ENCODE data around the gene ACADSB. TPM values are rescaled to one million over a fixed set of nuclear protein-coding genes. Genes with fewer than 3 reads are reported as not detected.
A peak's percentile ranks its signal among the peaks of the same experiment; 100 is the strongest.

ACADSB gene
- total RNA-seq, 1 experiment from 2014 or later: 14.5 TPM

DNA sequence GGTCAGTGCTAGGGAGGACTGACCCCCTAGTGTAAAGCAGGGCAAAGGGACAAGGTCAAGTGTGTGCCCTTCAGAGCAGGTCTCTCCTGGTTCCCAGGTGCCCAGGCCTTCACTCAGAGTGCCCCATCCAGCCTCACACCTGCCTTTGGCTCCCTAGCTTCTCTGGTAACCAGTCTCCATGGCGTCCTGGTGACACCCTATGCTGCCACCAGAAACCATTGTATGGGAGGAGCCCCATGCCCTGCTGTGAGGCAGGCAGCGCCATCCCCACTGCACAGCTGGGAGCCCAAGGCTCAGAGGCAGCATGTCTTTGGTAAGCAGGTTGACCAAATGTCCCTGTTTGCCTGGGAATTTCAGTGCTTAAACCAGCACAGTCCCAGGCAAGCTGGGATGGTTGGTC lies 93.9 kb downstream of the ACADSB start:
- peaks cover 24% of the 10 kb centered on the region for H3K4me1 Mint-ChIP-seq
- ChIA-PET CTCF (interaction anchor here (1.0 to 1.9 kb wide), 4 partner anchors 15 to 59 kb away, joined by 3 to 10 read pairs (median 3); no protein-coding TSS in a partner anchor), POLR2A (no interaction called here)
- DNase-seq (ENCODE audit: low spot score) (no peak), ATAC-seq (peak; percentile 14; the same call in 1 of the 2 replicates)
- H3K27ac Mint-ChIP-seq: no peak overlapping the region
- H3K4me3 Mint-ChIP-seq: no peak overlapping the region
- H3K27me3 Mint-ChIP-seq (ENCODE audit: low read depth): peaks cover 2% of the 10 kb centered on the region; the same call in 1 of the 2 replicates
- no peak for TF ChIP-seq EMX1 (CRISPR knock-in tag; IDR thresholded peaks at IDR 0.05)
- TF ChIP-seq, protein P1, sequence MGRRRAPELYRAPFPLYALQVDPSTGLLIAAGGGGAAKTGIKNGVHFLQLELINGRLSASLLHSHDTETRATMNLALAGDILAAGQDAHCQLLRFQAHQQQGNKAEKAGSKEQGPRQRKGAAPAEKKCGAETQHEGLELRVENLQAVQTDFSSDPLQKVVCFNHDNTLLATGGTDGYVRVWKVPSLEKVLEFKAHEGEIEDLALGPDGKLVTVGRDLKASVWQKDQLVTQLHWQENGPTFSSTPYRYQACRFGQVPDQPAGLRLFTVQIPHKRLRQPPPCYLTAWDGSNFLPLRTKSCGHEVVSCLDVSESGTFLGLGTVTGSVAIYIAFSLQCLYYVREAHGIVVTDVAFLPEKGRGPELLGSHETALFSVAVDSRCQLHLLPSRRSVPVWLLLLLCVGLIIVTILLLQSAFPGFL (CRISPR knock-in tag; IDR thresholded peaks at IDR 0.05; ENCODE audit: borderline replicate concordance): no peak
- TF ChIP-seq ETV6 (CRISPR knock-in tag; IDR thresholded peaks at IDR 0.05): no peak
- TF ChIP-seq ZNF416 (CRISPR knock-in tag; IDR thresholded peaks at IDR 0.05): no peak
- TF ChIP-seq, protein P2, sequence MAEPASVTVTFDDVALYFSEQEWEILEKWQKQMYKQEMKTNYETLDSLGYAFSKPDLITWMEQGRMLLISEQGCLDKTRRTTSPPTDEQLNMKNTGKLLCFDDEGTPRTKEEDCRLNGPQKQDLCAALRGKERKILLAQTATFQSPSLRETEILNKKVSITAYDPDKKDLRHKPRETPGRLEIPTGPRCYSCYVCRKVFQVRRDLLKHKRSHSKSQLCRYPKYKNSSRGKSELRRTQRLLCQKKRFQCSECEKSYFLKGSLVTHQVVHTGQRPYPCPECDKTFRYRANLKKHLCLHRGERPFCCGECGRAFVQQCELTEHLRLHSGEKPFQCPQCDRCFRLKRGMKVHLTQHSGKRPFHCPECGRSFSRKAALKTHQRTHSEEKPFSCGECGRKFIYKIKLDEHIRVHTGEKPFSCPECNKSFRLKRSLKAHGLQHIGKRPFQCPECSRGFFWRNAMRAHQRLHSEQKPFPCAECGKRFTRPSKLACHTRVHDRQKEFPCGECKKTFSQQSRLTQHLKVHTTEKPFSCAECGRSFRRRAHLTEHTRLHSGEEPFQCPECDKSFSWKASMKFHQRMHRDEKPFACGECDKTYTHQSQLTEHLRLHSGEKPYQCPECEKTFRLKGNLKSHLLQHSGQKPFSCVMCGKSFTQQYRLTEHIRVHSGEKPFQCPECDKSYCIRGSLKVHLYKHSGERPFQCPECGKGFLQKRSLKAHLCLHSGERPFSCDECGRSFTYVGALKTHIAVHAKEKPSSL (CRISPR knock-in tag; conservative IDR thresholded peaks at IDR 0.05): no peak
- TF ChIP-seq ZNF423 (CRISPR knock-in tag; IDR thresholded peaks at IDR 0.05): 0 out of 2 replicates have a peak, but pooled peaks have one; percentile 20
- TF ChIP-seq, protein P3, sequence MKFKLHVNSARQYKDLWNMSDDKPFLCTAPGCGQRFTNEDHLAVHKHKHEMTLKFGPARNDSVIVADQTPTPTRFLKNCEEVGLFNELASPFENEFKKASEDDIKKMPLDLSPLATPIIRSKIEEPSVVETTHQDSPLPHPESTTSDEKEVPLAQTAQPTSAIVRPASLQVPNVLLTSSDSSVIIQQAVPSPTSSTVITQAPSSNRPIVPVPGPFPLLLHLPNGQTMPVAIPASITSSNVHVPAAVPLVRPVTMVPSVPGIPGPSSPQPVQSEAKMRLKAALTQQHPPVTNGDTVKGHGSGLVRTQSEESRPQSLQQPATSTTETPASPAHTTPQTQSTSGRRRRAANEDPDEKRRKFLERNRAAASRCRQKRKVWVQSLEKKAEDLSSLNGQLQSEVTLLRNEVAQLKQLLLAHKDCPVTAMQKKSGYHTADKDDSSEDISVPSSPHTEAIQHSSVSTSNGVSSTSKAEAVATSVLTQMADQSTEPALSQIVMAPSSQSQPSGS (CRISPR knock-in tag; IDR thresholded peaks at IDR 0.05; ENCODE audit: borderline replicate concordance, low read depth): no peak
- TF ChIP-seq, protein P4, sequence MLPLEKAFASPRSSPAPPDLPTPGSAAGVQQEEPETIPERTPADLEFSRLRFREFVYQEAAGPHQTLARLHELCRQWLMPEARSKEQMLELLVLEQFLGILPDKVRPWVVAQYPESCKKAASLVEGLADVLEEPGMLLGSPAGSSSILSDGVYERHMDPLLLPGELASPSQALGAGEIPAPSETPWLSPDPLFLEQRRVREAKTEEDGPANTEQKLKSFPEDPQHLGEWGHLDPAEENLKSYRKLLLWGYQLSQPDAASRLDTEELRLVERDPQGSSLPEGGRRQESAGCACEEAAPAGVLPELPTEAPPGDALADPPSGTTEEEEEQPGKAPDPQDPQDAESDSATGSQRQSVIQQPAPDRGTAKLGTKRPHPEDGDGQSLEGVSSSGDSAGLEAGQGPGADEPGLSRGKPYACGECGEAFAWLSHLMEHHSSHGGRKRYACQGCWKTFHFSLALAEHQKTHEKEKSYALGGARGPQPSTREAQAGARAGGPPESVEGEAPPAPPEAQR (CRISPR knock-in tag; IDR thresholded peaks at IDR 0.05): no peak
- TF ChIP-seq, protein P5, sequence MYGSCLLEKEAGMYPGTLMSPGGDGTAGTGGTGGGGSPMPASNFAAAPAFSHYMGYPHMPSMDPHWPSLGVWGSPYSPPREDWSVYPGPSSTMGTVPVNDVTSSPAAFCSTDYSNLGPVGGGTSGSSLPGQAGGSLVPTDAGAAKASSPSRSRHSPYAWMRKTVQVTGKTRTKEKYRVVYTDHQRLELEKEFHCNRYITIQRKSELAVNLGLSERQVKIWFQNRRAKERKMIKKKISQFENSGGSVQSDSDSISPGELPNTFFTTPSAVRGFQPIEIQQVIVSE (CRISPR knock-in tag; IDR thresholded peaks at IDR 0.05; ENCODE audit: borderline replicate concordance): no peak
- TF ChIP-seq, protein P6, sequence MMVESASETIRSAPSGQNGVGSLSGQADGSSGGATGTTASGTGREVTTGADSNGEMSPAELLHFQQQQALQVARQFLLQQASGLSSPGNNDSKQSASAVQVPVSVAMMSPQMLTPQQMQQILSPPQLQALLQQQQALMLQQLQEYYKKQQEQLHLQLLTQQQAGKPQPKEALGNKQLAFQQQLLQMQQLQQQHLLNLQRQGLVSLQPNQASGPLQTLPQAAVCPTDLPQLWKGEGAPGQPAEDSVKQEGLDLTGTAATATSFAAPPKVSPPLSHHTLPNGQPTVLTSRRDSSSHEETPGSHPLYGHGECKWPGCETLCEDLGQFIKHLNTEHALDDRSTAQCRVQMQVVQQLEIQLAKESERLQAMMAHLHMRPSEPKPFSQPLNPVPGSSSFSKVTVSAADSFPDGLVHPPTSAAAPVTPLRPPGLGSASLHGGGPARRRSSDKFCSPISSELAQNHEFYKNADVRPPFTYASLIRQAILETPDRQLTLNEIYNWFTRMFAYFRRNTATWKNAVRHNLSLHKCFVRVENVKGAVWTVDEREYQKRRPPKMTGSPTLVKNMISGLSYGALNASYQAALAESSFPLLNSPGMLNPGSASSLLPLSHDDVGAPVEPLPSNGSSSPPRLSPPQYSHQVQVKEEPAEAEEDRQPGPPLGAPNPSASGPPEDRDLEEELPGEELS (CRISPR knock-in tag; IDR thresholded peaks at IDR 0.05): no peak
- TF ChIP-seq JUN (CRISPR knock-in tag; IDR thresholded peaks at IDR 0.05): no peak
- TF ChIP-seq, protein P7, sequence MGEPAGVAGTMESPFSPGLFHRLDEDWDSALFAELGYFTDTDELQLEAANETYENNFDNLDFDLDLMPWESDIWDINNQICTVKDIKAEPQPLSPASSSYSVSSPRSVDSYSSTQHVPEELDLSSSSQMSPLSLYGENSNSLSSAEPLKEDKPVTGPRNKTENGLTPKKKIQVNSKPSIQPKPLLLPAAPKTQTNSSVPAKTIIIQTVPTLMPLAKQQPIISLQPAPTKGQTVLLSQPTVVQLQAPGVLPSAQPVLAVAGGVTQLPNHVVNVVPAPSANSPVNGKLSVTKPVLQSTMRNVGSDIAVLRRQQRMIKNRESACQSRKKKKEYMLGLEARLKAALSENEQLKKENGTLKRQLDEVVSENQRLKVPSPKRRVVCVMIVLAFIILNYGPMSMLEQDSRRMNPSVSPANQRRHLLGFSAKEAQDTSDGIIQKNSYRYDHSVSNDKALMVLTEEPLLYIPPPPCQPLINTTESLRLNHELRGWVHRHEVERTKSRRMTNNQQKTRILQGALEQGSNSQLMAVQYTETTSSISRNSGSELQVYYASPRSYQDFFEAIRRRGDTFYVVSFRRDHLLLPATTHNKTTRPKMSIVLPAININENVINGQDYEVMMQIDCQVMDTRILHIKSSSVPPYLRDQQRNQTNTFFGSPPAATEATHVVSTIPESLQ (CRISPR knock-in tag; IDR thresholded peaks at IDR 0.05): no peak
- 0 out of 2 replicates have a peak, but pooled peaks have one; percentile 14 for TF ChIP-seq ESRRA (CRISPR knock-in tag; IDR thresholded peaks at IDR 0.05; ENCODE audit: borderline replicate concordance)
- TF ChIP-seq, protein P8, sequence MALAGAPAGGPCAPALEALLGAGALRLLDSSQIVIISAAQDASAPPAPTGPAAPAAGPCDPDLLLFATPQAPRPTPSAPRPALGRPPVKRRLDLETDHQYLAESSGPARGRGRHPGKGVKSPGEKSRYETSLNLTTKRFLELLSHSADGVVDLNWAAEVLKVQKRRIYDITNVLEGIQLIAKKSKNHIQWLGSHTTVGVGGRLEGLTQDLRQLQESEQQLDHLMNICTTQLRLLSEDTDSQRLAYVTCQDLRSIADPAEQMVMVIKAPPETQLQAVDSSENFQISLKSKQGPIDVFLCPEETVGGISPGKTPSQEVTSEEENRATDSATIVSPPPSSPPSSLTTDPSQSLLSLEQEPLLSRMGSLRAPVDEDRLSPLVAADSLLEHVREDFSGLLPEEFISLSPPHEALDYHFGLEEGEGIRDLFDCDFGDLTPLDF (CRISPR knock-in tag; IDR thresholded peaks at IDR 0.05): no peak
- TF ChIP-seq FOXK1 (CRISPR knock-in tag; IDR thresholded peaks at IDR 0.05): no peak
- no peaks in the 10 kb centered on the region for H3K9me3 Mint-ChIP-seq
- no peaks in the 10 kb centered on the region for H3K36me3 Mint-ChIP-seq
